Gastroesophageal sphincter (tissue), 3 donors: Measurements from ENCODE around the gene OCA2.

ENCODE experiments used
- EP300 ChIP-seq: sonication (generic); formaldehyde crosslinking; IDR thresholded peaks from one replicate; pipeline ENCODE4 v1.6.1; 2017; ENCODE audit warnings: antibody characterized with exemption, mild to moderate bottlenecking
- POLR2AphosphoS5 ChIP-seq: sonication (generic); formaldehyde crosslinking; IDR thresholded peaks from one replicate; pipeline ENCODE4 v1.6.1; 2017; ENCODE audit warnings: antibody characterized with exemption
- TF ChIP-seq, protein P1 (sequence below), 4 experiments: fragments of 200-600 bp in 2 of 4; fragments of 450-650 bp in 2 of 4; sonication (generic) in 1 of 4; IDR thresholded peaks; one replicate each; pipeline ENCODE4 v1.5.1; 2017 to 2019; ENCODE audit warnings: antibody characterized with exemption in 4 of 4, mild to moderate bottlenecking in 2 of 4, moderate library complexity in 2 of 4

DNA sequence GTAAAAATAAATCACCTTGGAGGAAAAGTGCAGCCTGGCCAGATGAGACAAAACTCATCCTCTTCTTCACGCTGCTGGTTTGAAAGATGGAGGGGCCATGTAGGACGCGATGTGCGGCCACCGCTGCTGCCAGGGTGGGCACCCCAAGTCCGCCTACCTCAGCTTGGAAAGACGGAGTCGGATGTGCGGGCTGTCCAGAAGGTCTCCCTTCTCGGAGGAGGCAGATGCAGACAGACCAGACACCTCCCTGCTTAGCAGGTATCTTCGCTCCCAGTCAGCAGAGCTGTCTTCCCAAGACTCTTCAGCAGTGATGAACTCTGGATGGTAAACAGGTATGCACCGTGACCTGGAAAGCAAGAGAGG, 71.4 kb downstream of the OCA2 start:
- TF ChIP-seq, protein P1, sequence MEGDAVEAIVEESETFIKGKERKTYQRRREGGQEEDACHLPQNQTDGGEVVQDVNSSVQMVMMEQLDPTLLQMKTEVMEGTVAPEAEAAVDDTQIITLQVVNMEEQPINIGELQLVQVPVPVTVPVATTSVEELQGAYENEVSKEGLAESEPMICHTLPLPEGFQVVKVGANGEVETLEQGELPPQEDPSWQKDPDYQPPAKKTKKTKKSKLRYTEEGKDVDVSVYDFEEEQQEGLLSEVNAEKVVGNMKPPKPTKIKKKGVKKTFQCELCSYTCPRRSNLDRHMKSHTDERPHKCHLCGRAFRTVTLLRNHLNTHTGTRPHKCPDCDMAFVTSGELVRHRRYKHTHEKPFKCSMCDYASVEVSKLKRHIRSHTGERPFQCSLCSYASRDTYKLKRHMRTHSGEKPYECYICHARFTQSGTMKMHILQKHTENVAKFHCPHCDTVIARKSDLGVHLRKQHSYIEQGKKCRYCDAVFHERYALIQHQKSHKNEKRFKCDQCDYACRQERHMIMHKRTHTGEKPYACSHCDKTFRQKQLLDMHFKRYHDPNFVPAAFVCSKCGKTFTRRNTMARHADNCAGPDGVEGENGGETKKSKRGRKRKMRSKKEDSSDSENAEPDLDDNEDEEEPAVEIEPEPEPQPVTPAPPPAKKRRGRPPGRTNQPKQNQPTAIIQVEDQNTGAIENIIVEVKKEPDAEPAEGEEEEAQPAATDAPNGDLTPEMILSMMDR (IDR thresholded peaks at IDR 0.05): no peak
- TF ChIP-seq POLR2AphosphoS5: no peak
- no peak for TF ChIP-seq EP300
